H1 (cell line): ENCODE measurements around the gene CD48. TPM values are rescaled to one million over a fixed set of nuclear protein-coding genes. Genes with fewer than 3 reads are reported as not detected.
A peak's percentile ranks its signal among the peaks of the same experiment; 100 is the strongest.

Experiments used
- CTCF ChIA-PET: fragments of 300-600 bp; sonication (Branson Sonifier 250); formaldehyde crosslinking; loops from one replicate; lab custom pipeline; 2021; ENCODE audit not compliant: partially characterized antibody; lab: Charles Lee
- POLR2A ChIA-PET: fragments of 300-600 bp; sonication (Branson Sonifier 250); formaldehyde crosslinking; loops from one replicate; lab custom pipeline; 2021; ENCODE audit warnings: inconsistent platforms; ENCODE audit not compliant: partially characterized antibody; lab: Charles Lee
- DNase-seq, 2 experiments: peaks; one replicate each; pipeline versions ENCODE4 v3.0.0 to v3.0.0-alpha.2; 2010 to 2022; ENCODE audit warnings: low spot score in 2 of 2, low read depth in 1 of 2, mixed read lengths in 1 of 2
- FAIRE-seq: peaks from 2 replicates; lab custom pipeline; 2011; peaks lifted over from hg19 to GRCh38; lab: Jason Lieb, UNC
- H2AFZ ChIP-seq: 2 replicates; pipeline ENCODE4 v1.8.1; 2012; ENCODE audit warnings: low read length, inconsistent platforms
- H2AK5ac ChIP-seq: 2 replicates; pipeline ENCODE4 v1.6.1; 2013; ENCODE audit warnings: low read depth, low read length
- H2BK120ac ChIP-seq: replicated peaks from 2 replicates; pipeline ENCODE3; 2013; ENCODE audit warnings: low read depth, low read length, inconsistent platforms
- H2BK12ac ChIP-seq: 2 replicates; pipeline ENCODE4 v1.6.1; 2013; ENCODE audit warnings: low read depth, low read length
- H2BK15ac ChIP-seq: 2 replicates; pipeline ENCODE4 v1.6.1; 2013; ENCODE audit warnings: low read length
- H2BK20ac ChIP-seq: 2 replicates; pipeline ENCODE4 v1.6.1; 2013; ENCODE audit warnings: low read length
- H2BK5ac ChIP-seq: 2 replicates; pipeline ENCODE4 v1.6.1; 2013; ENCODE audit warnings: low read depth, low read length
- H3K14ac ChIP-seq: 2 replicates; pipeline ENCODE4 v1.6.1; 2013; ENCODE audit warnings: inconsistent platforms; ENCODE audit not compliant: insufficient read length
- H3K18ac ChIP-seq: 2 replicates; pipeline ENCODE4 v1.6.1; 2013; ENCODE audit warnings: low read length; ENCODE audit errors: extremely low read depth
- H3K23ac ChIP-seq: 2 replicates; pipeline ENCODE4 v1.6.1; 2013; ENCODE audit warnings: inconsistent platforms; ENCODE audit not compliant: insufficient read length
- H3K23me2 ChIP-seq: 2 replicates; pipeline ENCODE4 v1.6.1; 2013; ENCODE audit warnings: low read depth, low read length
- H3K27ac ChIP-seq: 2 replicates; pipeline ENCODE4 v1.6.1; 2011; ENCODE audit warnings: low read depth, low read length, inconsistent platforms
- H3K27me3 ChIP-seq, 4 experiments: replicated peaks in 1 of 4; 1 replicate in 1 of 4; 2 replicates in 3 of 4; pipeline versions ENCODE4 v1.6.1 to v1.8.1; 2011 to 2013; ENCODE audit warnings: low read length in 3 of 4, mild to moderate bottlenecking in 3 of 4, inconsistent platforms in 2 of 4, mixed read lengths in 2 of 4, moderate library complexity in 1 of 4; ENCODE audit not compliant: control insufficient read depth in 3 of 4, insufficient read depth in 3 of 4; ENCODE audit errors: extremely low read depth in 1 of 4
- H3K36me3 ChIP-seq, 4 experiments: 2 replicates each; pipeline versions ENCODE4 v1.6.1 to v1.8.1; 2011 to 2013; ENCODE audit warnings: mild to moderate bottlenecking in 4 of 4, low read length in 3 of 4, moderate library complexity in 2 of 4, control low read depth in 1 of 4, inconsistent platforms in 1 of 4; ENCODE audit not compliant: insufficient read depth in 4 of 4, control insufficient read depth in 2 of 4
- H3K4ac ChIP-seq: replicated peaks from 2 replicates; pipeline ENCODE3; 2013; ENCODE audit warnings: low read length, low read depth, mixed read lengths, inconsistent platforms; ENCODE audit not compliant: insufficient read length
- H3K4me1 ChIP-seq, 4 experiments: replicated peaks in 1 of 4; 1 replicate in 1 of 4; 2 replicates in 3 of 4; pipeline versions ENCODE4 v1.6.1 to v1.8.1; 2011 to 2013; ENCODE audit warnings: low read length in 3 of 4, inconsistent platforms in 2 of 4, mixed read lengths in 1 of 4; ENCODE audit not compliant: insufficient read depth in 4 of 4, control insufficient read depth in 3 of 4
- H3K4me2 ChIP-seq, 2 experiments: 2 replicates each; pipeline versions ENCODE4 v1.6.1 to v1.8.1; 2011 to 2013; ENCODE audit warnings: low read depth in 2 of 2, low read length in 2 of 2, control low read depth in 1 of 2, inconsistent platforms in 1 of 2, mild to moderate bottlenecking in 1 of 2; ENCODE audit not compliant: insufficient read depth in 1 of 2
- H3K4me3 ChIP-seq, 4 experiments: fragments of 200-600, 300-600 bp in 1 of 4; sonication (generic), shearing (Covaris generic), sonication (Bioruptor Twin) in 1 of 4; 2 replicates each; pipeline versions ENCODE4 v1.5.1 to v1.8.1; 2011 to 2016; ENCODE audit warnings: low read length in 4 of 4, low read depth in 3 of 4, control low read depth in 2 of 4, inconsistent platforms in 2 of 4, mild to moderate bottlenecking in 2 of 4, mixed read lengths in 1 of 4, moderate library complexity in 1 of 4; ENCODE audit not compliant: insufficient read depth in 2 of 4; ENCODE audit errors: extremely low read depth in 1 of 4
- H3K56ac ChIP-seq: replicated peaks from 2 replicates; pipeline ENCODE3; 2013; ENCODE audit warnings: low read depth, mild to moderate bottlenecking, mixed read lengths, low read length, inconsistent platforms; ENCODE audit not compliant: insufficient read length
- H3K79me1 ChIP-seq: 2 replicates; pipeline ENCODE4 v1.6.1; 2013; ENCODE audit warnings: low read depth, low read length, control low read depth
- H3K79me2 ChIP-seq, 2 experiments: 2 replicates each; pipeline versions ENCODE4 v1.6.1 to v1.8.1; 2012 to 2013; ENCODE audit warnings: low read length in 2 of 2, mild to moderate bottlenecking in 2 of 2, inconsistent platforms in 1 of 2; ENCODE audit not compliant: insufficient read depth in 2 of 2, control insufficient read depth in 1 of 2
- H3K9ac ChIP-seq, 4 experiments: replicated peaks in 1 of 4; 1 replicate in 1 of 4; 2 replicates in 3 of 4; pipeline versions ENCODE4 v1.6.1 to v1.8.1; 2011 to 2013; ENCODE audit warnings: low read depth in 3 of 4, low read length in 3 of 4, control low read depth in 2 of 4, mild to moderate bottlenecking in 2 of 4, moderate library complexity in 2 of 4, inconsistent platforms in 1 of 4; ENCODE audit errors: extremely low read depth in 1 of 4
- H3K9me3 ChIP-seq, 2 experiments: 2 replicates each; pipeline versions ENCODE4 v1.6.1 to v1.8.1; 2012 to 2013; ENCODE audit warnings: mild to moderate bottlenecking in 2 of 2, moderate library complexity in 2 of 2, control low read depth in 1 of 2, inconsistent platforms in 1 of 2, low read depth in 1 of 2, low read length in 1 of 2, mixed read lengths in 1 of 2; ENCODE audit not compliant: insufficient read depth in 2 of 2
- H4K20me1 ChIP-seq, 2 experiments: replicated peaks in 1 of 2; 2 replicates each; pipeline versions ENCODE3 to v1.8.1; 2011 to 2013; ENCODE audit warnings: inconsistent platforms in 2 of 2, low read length in 2 of 2, mild to moderate bottlenecking in 1 of 2; ENCODE audit not compliant: insufficient read depth in 2 of 2, control insufficient read depth in 1 of 2
- H4K5ac ChIP-seq: 2 replicates; pipeline ENCODE4 v1.6.1; 2013; ENCODE audit warnings: low read length, low read depth, mixed read lengths, inconsistent platforms; ENCODE audit not compliant: insufficient read length
- H4K8ac ChIP-seq: 2 replicates; pipeline ENCODE4 v1.8.0; 2013; ENCODE audit warnings: mild to moderate bottlenecking, moderate library complexity, low read length, inconsistent platforms; ENCODE audit not compliant: insufficient read depth; ENCODE audit errors: extremely low read depth
- H4K91ac ChIP-seq: replicated peaks from 2 replicates; pipeline ENCODE3; 2013; ENCODE audit warnings: low read length, mixed read lengths, inconsistent platforms; ENCODE audit not compliant: insufficient read length
- ASH2L ChIP-seq: fragments of 200-600, 300-600 bp; sonication (generic); IDR thresholded peaks from one replicate; pipeline ENCODE4 v1.7.1; 2017; ENCODE audit warnings: low read length
- HDAC6 ChIP-seq: IDR thresholded peaks from one replicate; pipeline ENCODE4 v1.7.1; 2012; ENCODE audit warnings: low read depth, mild to moderate bottlenecking, inconsistent platforms, low read length, moderate library complexity
- MAFK ChIP-seq: IDR thresholded peaks from 2 replicates; pipeline ENCODE4 v1.6.1; 2012; ENCODE audit warnings: low read depth, mild to moderate bottlenecking, improper control_type of control experiment, low read length
- RNF2 ChIP-seq: fragments of 200-900, 300-1000 bp; sonication (generic); IDR thresholded peaks from 2 replicates; pipeline ENCODE4 v1.7.1; 2016; ENCODE audit warnings: borderline replicate concordance, low read depth, mild to moderate bottlenecking, antibody characterized with exemption, low read length; ENCODE audit not compliant: poor library complexity, severe bottlenecking; ENCODE audit errors: missing control alignments
- RXRA ChIP-seq: IDR thresholded peaks from 2 replicates; pipeline ENCODE4 v1.6.1; 2011; ENCODE audit warnings: low read depth, mild to moderate bottlenecking, low read length, moderate library complexity; ENCODE audit not compliant: insufficient read depth
- TEAD4 ChIP-seq: IDR thresholded peaks from 2 replicates; pipeline ENCODE4 v1.6.1; 2012; ENCODE audit warnings: low read depth, low read length, inconsistent platforms, mixed read lengths
- YY1 ChIP-seq: IDR thresholded peaks from 2 replicates; pipeline ENCODE4 v1.6.1; 2011; ENCODE audit warnings: low read depth, mild to moderate bottlenecking, low read length
- WGBS, 2 experiments: shearing (Covaris generic) in 1 of 2; methylation state at CpG; one replicate each; pipeline versions ENCODE4 v1.1.6 to v1.1.7; 2013 to 2015; ENCODE audit warnings: low lambda C conversion rate in 2 of 2, mixed read lengths in 2 of 2, inconsistent platforms in 1 of 2, low coverage in 1 of 2, missing lambda C conversion rate in 1 of 2; ENCODE audit not compliant: insufficient replicate concordance in 2 of 2, insufficient coverage in 1 of 2, insufficient read length in 1 of 2; ENCODE audit errors: extremely low coverage in 1 of 2, missing lambda C conversion rate in 1 of 2; 5-methylcytosine and 5-hydroxymethylcytosine counted together
- polyA plus RNA-seq, 7 experiments: library from polyadenylated mRNA; depleted of rRNA in 3 of 7; stranded (reverse) in 5 of 7; unstranded in 2 of 7; fragments of >200 nt in 5 of 7; fragments of 200-250 nt in 2 of 7; gene quantifications; 1 replicate in 5 of 7; 2 replicates in 1 of 7; 4 replicates in 1 of 7; pipeline versions ENCODE4 v1.2.1 to v1.2.3, GENCODE V29; 2011 to 2013; ENCODE audit warnings: missing spikeins in 2 of 7, mixed read lengths in 2 of 7
- total RNA-seq: library from RNA; stranded (reverse); fragmentation: NEBNext Ultra II Directional; extraction: Animal tissue kit (Norgen Biotek cat#: 25700); gene quantifications from 2 replicates; pipeline ENCODE4 v1.2.1, GENCODE V29; 2021
- TF ChIP-seq, protein P1 (sequence below), 3 experiments: IDR thresholded peaks; 1 replicate in 2 of 3; 2 replicates in 1 of 3; pipeline versions ENCODE4 v1.5.1 to v1.6.1; 2011; ENCODE audit warnings: low read length in 3 of 3, mild to moderate bottlenecking in 3 of 3, inconsistent platforms in 2 of 3, low read depth in 1 of 3, moderate library complexity in 1 of 3; ENCODE audit not compliant: insufficient read depth in 1 of 3; ENCODE audit errors: control extremely low read depth in 1 of 3

The CD48 gene
- total and polyA plus RNA-seq, 2 of the 8 experiments (the other 6 are each of a cell fraction or from before 2014, with no cell fraction given) = 0.08 TPM; not detected in 1

DNA sequence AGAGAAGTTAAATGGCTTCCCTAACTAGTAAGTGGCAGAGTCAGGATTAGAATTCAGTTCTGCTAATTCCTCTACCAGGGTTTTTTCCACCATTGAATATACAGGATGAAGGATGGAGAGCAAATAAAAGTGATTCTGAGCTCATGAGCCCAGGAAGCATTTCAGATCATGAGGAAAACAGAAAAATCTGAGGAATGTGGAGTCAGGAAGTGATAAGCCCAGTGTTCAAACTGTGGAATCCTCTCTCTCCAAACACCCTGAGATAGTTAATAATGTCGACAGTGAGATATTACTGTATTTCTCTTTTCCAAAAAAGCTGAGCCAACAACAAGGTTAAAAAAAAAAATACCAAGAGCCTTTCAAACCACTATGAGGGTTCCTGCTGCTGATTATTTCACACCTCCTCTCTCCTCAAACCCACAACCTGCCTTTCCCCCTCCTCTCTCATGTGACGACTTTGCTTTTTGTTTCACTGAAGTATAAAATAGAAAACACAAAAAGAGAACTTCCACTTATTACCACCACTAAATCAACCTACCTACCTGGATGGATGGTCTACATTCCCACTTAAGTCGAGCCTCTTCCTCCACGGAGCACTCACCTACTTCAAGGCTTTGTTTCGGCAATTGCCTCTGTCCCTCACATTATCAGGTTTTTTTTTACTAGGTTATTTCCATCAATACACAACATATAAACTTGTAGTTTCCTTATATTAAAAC lies 73.6 kb downstream of the CD48 start:
- Histone ChIP-seq H3K18ac (no peak overlapping the region), H3K9me3 (no peaks in the 10 kb centered on the region), H3K9ac (no peak overlapping the region), H2AFZ (peak overlapping the region; percentile 15; the same call in 1 of the 2 replicates), H3K23ac (no peak overlapping the region), H4K8ac (no peak overlapping the region), H3K79me1 (no peaks in the 10 kb centered on the region), H2BK5ac (no peak overlapping the region; the same call in 1 of the 2 replicates), H3K56ac (no peak overlapping the region), H4K91ac (no peak overlapping the region), H3K27me3 (no peaks in the 10 kb centered on the region), H3K36me3 (no peaks in the 10 kb centered on the region), H3K79me2 (no peaks in the 10 kb centered on the region), H4K20me1 (no peaks in the 10 kb centered on the region), H3K14ac (no peak overlapping the region), H2AK5ac (peak overlapping the region; percentile 75; the same call in 1 of the 2 replicates), H3K4me3 (no peak overlapping the region), H2BK120ac (no peak overlapping the region), H2BK12ac (peak overlapping the region; percentile 72; the same call in 1 of the 2 replicates), H3K4ac (no peak overlapping the region), H3K4me1 (peaks cover 0 to 3% (median 0%) of the 10 kb centered on the region in 4 experiments; a peak in 1 of 7 replicates), H4K5ac (no peak overlapping the region), H3K4me2 (no peak overlapping the region), H3K27ac (no peak overlapping the region), H2BK15ac (no peak overlapping the region), H3K23me2 (no peaks in the 10 kb centered on the region), H2BK20ac (peak overlapping the region; percentile 81; the same call in 1 of the 2 replicates)
- no peak for DNase-seq
- ChIA-PET CTCF (no interaction called here), POLR2A (no interaction called here)
- FAIRE-seq = no peak
- 78% methylated on average over 5 of the region's 5 CpGs; no CpG with 5 or more reads in 1 of the 2 experiments for WGBS, 2 experiments
- TF ChIP-seq, protein P1, sequence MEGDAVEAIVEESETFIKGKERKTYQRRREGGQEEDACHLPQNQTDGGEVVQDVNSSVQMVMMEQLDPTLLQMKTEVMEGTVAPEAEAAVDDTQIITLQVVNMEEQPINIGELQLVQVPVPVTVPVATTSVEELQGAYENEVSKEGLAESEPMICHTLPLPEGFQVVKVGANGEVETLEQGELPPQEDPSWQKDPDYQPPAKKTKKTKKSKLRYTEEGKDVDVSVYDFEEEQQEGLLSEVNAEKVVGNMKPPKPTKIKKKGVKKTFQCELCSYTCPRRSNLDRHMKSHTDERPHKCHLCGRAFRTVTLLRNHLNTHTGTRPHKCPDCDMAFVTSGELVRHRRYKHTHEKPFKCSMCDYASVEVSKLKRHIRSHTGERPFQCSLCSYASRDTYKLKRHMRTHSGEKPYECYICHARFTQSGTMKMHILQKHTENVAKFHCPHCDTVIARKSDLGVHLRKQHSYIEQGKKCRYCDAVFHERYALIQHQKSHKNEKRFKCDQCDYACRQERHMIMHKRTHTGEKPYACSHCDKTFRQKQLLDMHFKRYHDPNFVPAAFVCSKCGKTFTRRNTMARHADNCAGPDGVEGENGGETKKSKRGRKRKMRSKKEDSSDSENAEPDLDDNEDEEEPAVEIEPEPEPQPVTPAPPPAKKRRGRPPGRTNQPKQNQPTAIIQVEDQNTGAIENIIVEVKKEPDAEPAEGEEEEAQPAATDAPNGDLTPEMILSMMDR (IDR thresholded peaks at IDR 0.05; ENCODE audit: control extremely low read depth in 1 of 3, insufficient read depth in 1 of 3, low read depth in 1 of 3, low read length in 3 of 3) = no peak
- no peak for TF ChIP-seq RXRA
- TF ChIP-seq YY1 = no peak
- no peak for TF ChIP-seq TEAD4
- TF ChIP-seq HDAC6 = no peak
- no peak for TF ChIP-seq RNF2
- no peak for TF ChIP-seq MAFK
- no peak for TF ChIP-seq ASH2L
